NOMO-1 treated with DMSO at 0.1 percent for 48 hours (cell line): ENCODE measurements around the gene FHOD3.

Experiments
- DNase-seq: peaks from one replicate; lab custom pipeline; 2025; ENCODE audit not compliant: unreplicated experiment; lab: John Stamatoyannopoulos, UW

Gene FHOD3

GRCh38 chr18:36321658-36322407 lies 24.3 kb downstream of the FHOD3 start:
- DNase-seq, result no peak

GRCh38 chr18:36322408-36322728 lies 24.9 kb downstream of the FHOD3 start:
- DNase-seq, result no peak

- DNase-seq, result no peak
These were observed 25.2 kb downstream of the FHOD3 start for GRCh38 chr18:36322734-36323133.

- DNase-seq, result no peak
These were observed 25.9 kb downstream of the FHOD3 start for GRCh38 chr18:36323421-36323820.

GRCh38 chr18:36325846-36326245 lies 28.3 kb downstream of the FHOD3 start:
- DNase-seq, result no peak

- no peak for DNase-seq
These were observed 29.3 kb downstream of the FHOD3 start for GRCh38 chr18:36326771-36327170.

GRCh38 chr18:36327352-36328316 lies 30.1 kb downstream of the FHOD3 start:
- no peak for DNase-seq

GRCh38 chr18:36328385-36328858 lies 30.9 kb downstream of the FHOD3 start:
- no peak for DNase-seq

- DNase-seq, result no peak
These were observed 31.4 kb downstream of the FHOD3 start for GRCh38 chr18:36328916-36329315.

- no peak for DNase-seq
These were observed 32.3 kb downstream of the FHOD3 start for GRCh38 chr18:36329684-36330434.

- no peak for DNase-seq
These were observed 33.0 kb downstream of the FHOD3 start for GRCh38 chr18:36330435-36331052.

GRCh38 chr18:36331521-36331971 lies 34.0 kb downstream of the FHOD3 start:
- DNase-seq, result no peak

- DNase-seq, result no peak
These were observed 35.9 kb downstream of the FHOD3 start for GRCh38 chr18:36333414-36333813.

GRCh38 chr18:36334798-36335197 lies 37.3 kb downstream of the FHOD3 start:
- DNase-seq, result no peak

GRCh38 chr18:36335476-36336279 lies 38.2 kb downstream of the FHOD3 start:
- no peak for DNase-seq

- no peak for DNase-seq
These were observed 40.3 kb downstream of the FHOD3 start for GRCh38 chr18:36337679-36338402.

GRCh38 chr18:36338403-36338933 lies 41.0 kb downstream of the FHOD3 start:
- DNase-seq, result no peak

GRCh38 chr18:36340246-36340645 lies 42.7 kb downstream of the FHOD3 start:
- DNase-seq, result no peak

GRCh38 chr18:36341944-36342343 lies 44.4 kb downstream of the FHOD3 start:
- DNase-seq, result no peak
